H1 (cell line): ENCODE measurements around the gene UFD1.

Source experiments
- CTBP2 ChIP-seq: IDR thresholded peaks from 2 replicates; pipeline ENCODE4 v1.7.0; 2011; ENCODE audit warnings: borderline replicate concordance, mild to moderate bottlenecking, moderate library complexity, mixed read lengths, low read length; ENCODE audit not compliant: insufficient read depth, insufficient read length
- EP300 ChIP-seq, 2 experiments: IDR thresholded peaks; 1 replicate in 1 of 2; 2 replicates in 1 of 2; pipeline ENCODE4 v1.6.1; 2011 to 2012; ENCODE audit warnings: low read depth in 2 of 2, low read length in 2 of 2, mild to moderate bottlenecking in 2 of 2, borderline replicate concordance in 1 of 2, inconsistent platforms in 1 of 2, moderate library complexity in 1 of 2
- FOSL1 ChIP-seq: IDR thresholded peaks from 2 replicates; pipeline ENCODE4 v1.6.1; 2011; ENCODE audit warnings: mild to moderate bottlenecking, low read depth, low read length, moderate library complexity; ENCODE audit not compliant: insufficient read depth
- POLR2A ChIP-seq, 2 experiments: IDR thresholded peaks; 1 replicate in 1 of 2; 2 replicates in 1 of 2; pipeline ENCODE4 v1.6.1; 2011; ENCODE audit warnings: low read depth in 2 of 2, low read length in 2 of 2, mild to moderate bottlenecking in 2 of 2; ENCODE audit errors: control extremely low read depth in 1 of 2
- RAD21 ChIP-seq, 2 experiments: IDR thresholded peaks in 1 of 2; conservative IDR thresholded peaks in 1 of 2; 2 replicates each; pipeline ENCODE4 v1.6.1; 2011; ENCODE audit warnings: low read depth in 2 of 2, low read length in 2 of 2, improper control_type of control experiment in 1 of 2, inconsistent platforms in 1 of 2, mild to moderate bottlenecking in 1 of 2, moderate library complexity in 1 of 2
- TAF1 ChIP-seq: IDR thresholded peaks from 2 replicates; pipeline ENCODE4 v1.6.1; 2011; ENCODE audit warnings: mild to moderate bottlenecking, low read depth, low read length
- TBP ChIP-seq: IDR thresholded peaks from 2 replicates; pipeline ENCODE4 v1.6.1; 2011; ENCODE audit warnings: low read depth, low read length, improper control_type of control experiment
- TEAD4 ChIP-seq: IDR thresholded peaks from 2 replicates; pipeline ENCODE4 v1.6.1; 2012; ENCODE audit warnings: low read depth, low read length, inconsistent platforms, mixed read lengths
- TF ChIP-seq, protein P1 (sequence below), 3 experiments: IDR thresholded peaks; 1 replicate in 2 of 3; 2 replicates in 1 of 3; pipeline versions ENCODE4 v1.5.1 to v1.6.1; 2011; ENCODE audit warnings: low read length in 3 of 3, mild to moderate bottlenecking in 3 of 3, inconsistent platforms in 2 of 3, low read depth in 1 of 3, moderate library complexity in 1 of 3; ENCODE audit not compliant: insufficient read depth in 1 of 3; ENCODE audit errors: control extremely low read depth in 1 of 3
- TF ChIP-seq, protein P2 (sequence below): IDR thresholded peaks from 2 replicates; pipeline ENCODE4 v1.6.1; 2011; ENCODE audit warnings: low read length, improper control_type of control experiment

- TF ChIP-seq, protein P1, sequence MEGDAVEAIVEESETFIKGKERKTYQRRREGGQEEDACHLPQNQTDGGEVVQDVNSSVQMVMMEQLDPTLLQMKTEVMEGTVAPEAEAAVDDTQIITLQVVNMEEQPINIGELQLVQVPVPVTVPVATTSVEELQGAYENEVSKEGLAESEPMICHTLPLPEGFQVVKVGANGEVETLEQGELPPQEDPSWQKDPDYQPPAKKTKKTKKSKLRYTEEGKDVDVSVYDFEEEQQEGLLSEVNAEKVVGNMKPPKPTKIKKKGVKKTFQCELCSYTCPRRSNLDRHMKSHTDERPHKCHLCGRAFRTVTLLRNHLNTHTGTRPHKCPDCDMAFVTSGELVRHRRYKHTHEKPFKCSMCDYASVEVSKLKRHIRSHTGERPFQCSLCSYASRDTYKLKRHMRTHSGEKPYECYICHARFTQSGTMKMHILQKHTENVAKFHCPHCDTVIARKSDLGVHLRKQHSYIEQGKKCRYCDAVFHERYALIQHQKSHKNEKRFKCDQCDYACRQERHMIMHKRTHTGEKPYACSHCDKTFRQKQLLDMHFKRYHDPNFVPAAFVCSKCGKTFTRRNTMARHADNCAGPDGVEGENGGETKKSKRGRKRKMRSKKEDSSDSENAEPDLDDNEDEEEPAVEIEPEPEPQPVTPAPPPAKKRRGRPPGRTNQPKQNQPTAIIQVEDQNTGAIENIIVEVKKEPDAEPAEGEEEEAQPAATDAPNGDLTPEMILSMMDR (IDR thresholded peaks at IDR 0.05; ENCODE audit: control extremely low read depth in 1 of 3, insufficient read depth in 1 of 3, low read depth in 1 of 3, low read length in 3 of 3) = no peak
- no peak for TF ChIP-seq CTBP2
- TF ChIP-seq POLR2A (IDR thresholded peaks at IDR 0.05; ENCODE audit: control extremely low read depth in 1 of 2, low read depth in 2 of 2, low read length in 2 of 2) = no peak
- TF ChIP-seq, protein P2, sequence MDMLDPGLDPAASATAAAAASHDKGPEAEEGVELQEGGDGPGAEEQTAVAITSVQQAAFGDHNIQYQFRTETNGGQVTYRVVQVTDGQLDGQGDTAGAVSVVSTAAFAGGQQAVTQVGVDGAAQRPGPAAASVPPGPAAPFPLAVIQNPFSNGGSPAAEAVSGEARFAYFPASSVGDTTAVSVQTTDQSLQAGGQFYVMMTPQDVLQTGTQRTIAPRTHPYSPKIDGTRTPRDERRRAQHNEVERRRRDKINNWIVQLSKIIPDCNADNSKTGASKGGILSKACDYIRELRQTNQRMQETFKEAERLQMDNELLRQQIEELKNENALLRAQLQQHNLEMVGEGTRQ = no peak
- TF ChIP-seq TEAD4 = no peak
- no peak for TF ChIP-seq FOSL1
- no peak for TF ChIP-seq RAD21 (IDR thresholded peaks at IDR 0.05 in 1 of 2, conservative IDR thresholded peaks at IDR 0.05 in 1 of 2; ENCODE audit: low read depth in 2 of 2, low read length in 2 of 2)
- no peak for TF ChIP-seq EP300 (IDR thresholded peaks at IDR 0.05; ENCODE audit: borderline replicate concordance in 1 of 2, low read depth in 2 of 2, low read length in 2 of 2)
- no peak for TF ChIP-seq TAF1
- no peak for TF ChIP-seq TBP
Observed at GRCh38 chr22:19525666-19526065, 46.7 kb upstream of the UFD1 start.
